Adrenal gland (tissue), 12 donors: ENCODE data around the gene PLEKHD1. TPM values are rescaled to one million over a fixed set of nuclear protein-coding genes. Genes with fewer than 3 reads are reported as not detected.

ENCODE experiments used
- DNase-seq, 7 donors: peaks; one replicate each; pipeline ENCODE4 v3.0.0-alpha.2; 2019 to 2020
- H3K27ac ChIP-seq, 5 donors: fragments of 200-600 bp; sonication (generic) in 4 of 5; 1 replicate in 3 of 5; 2 replicates in 2 of 5; pipeline versions ENCODE4 v1.5.1 to v1.8.0; 2016 to 2020; ENCODE audit warnings: mild to moderate bottlenecking in 1 of 5
- H3K27me3 ChIP-seq: fragments of 200-600 bp; 2 replicates; pipeline ENCODE4 v1.8.0; 2021
- H3K36me3 ChIP-seq, 2 donors: fragments of 200-600 bp; replicated peaks in 1 of 2; 1 replicate in 1 of 2; 2 replicates in 1 of 2; pipeline versions ENCODE4 v1.5.1 to v1.8.0; 2018 to 2022
- H3K4me1 ChIP-seq, 2 donors: fragments of 200-600 bp; replicated peaks in 1 of 2; 1 replicate in 1 of 2; 2 replicates in 1 of 2; pipeline versions ENCODE4 v1.5.1 to v1.8.0; 2018 to 2021
- H3K4me3 ChIP-seq, 4 donors: fragments of 200-600 bp; sonication (generic) in 3 of 4; one replicate each; pipeline ENCODE4 v1.5.1; 2016 to 2018
- H3K9me3 ChIP-seq, 3 donors: fragments of 200-600 bp; sonication (generic) in 1 of 3; replicated peaks in 1 of 3; 1 replicate in 2 of 3; 2 replicates in 1 of 3; pipeline versions ENCODE4 v1.5.1 to v1.8.0; 2016 to 2021
- CTCF ChIP-seq, 6 experiments: fragments of 450-650 bp in 4 of 6; fragments of 200-600 bp in 2 of 6; sonication (generic) in 1 of 6; IDR thresholded peaks; 1 replicate in 5 of 6; 2 replicates in 1 of 6; pipeline versions ENCODE4 v1.5.1 to v1.8.0; 2016 to 2021; ENCODE audit warnings: antibody characterized with exemption in 6 of 6, mild to moderate bottlenecking in 2 of 6, moderate library complexity in 1 of 6
- POLR2A ChIP-seq, 2 donors: fragments of 450-650 bp; IDR thresholded peaks; one replicate each; pipeline ENCODE4 v1.6.1; 2017; ENCODE audit warnings: antibody characterized with exemption in 2 of 2, mild to moderate bottlenecking in 2 of 2, moderate library complexity in 1 of 2
- WGBS, 4 donors: extraction: QIAGEN DNeasy Blood & Tissue Kit in 2 of 4; methylation state at CpG; one replicate each; pipeline versions ENCODE4 v1.1.5 to v1.1.7; 2013 to 2017; 5-methylcytosine and 5-hydroxymethylcytosine counted together
- intact Hi-C, 2 donors: fragments of 100-400 bp; cut with DNase I; formaldehyde crosslinking; loops; one replicate each; pipeline versions ENCODE4 v1.14.1 to v1.15.0; 2022 to 2023
- polyA plus RNA-seq, 3 donors: library from polyadenylated mRNA; stranded (reverse); fragments of 200-250 nt in 2 of 3; fragments of 350-450 nt in 1 of 3; fragmentation: Illumina TruSeq in 1 of 3; extraction: RNeasy Lipid Tissue Mini Kit (QIAGEN cat#74804) in 1 of 3; gene quantifications; one replicate each; pipeline ENCODE4 v1.2.3, GENCODE V29; 2013 to 2014
- total RNA-seq, 9 donors: library from RNA; depleted of rRNA in 4 of 9; stranded (reverse); fragments of >200 nt in 4 of 9; fragments of 120-200 nt in 1 of 9; fragmentation: NEBNext Ultra II Directional in 1 of 9; extraction: Animal tissue kit (Norgen Biotek cat#: 25700) in 1 of 9; gene quantifications; one replicate each; pipeline versions ENCODE4 v1.1.0 to v1.2.4, GENCODE V29; 2013 to 2023
- donor health status: healthy with polysubstance abuse.
- donor health status: Bipolar disorder and iron deficiency.
- donor health status: DM: yes; HTN: yes; CAD: no.
- donor health status: DM: no; HTN: no; CAD: no.
- donor health status: DM: no; HTN: no; CAD: no.
- donor health status: DM: yes; HTN: yes; CAD: no.

Gene PLEKHD1
- total and polyA plus RNA-seq, 12 donors, result 0.04 to 0.25 (median 0.14) TPM; not detected in 3

- H3K9me3 ChIP-seq, result no peaks in the 10 kb centered on the region
- intact Hi-C loops, result no loop called here
- no peak overlapping the region for H3K4me3 ChIP-seq
- H3K27ac ChIP-seq, result no peak overlapping the region
- peaks cover 13% of the 10 kb centered on the region for H3K27me3 ChIP-seq
- H3K4me1 ChIP-seq, result no peaks in the 10 kb centered on the region
- no peaks in the 10 kb centered on the region for H3K36me3 ChIP-seq
- TF ChIP-seq CTCF (IDR thresholded peaks at IDR 0.05) (no peak), POLR2A (IDR thresholded peaks at IDR 0.05) (no peak)
- DNase-seq, result no peak
- 85 to 89% (median 87%) methylated on average over 7 of the region's 7 CpGs for WGBS, 4 donors
These were observed 5.8 kb downstream of the PLEKHD1 start for GRCh38 chr14:69490219-69490918.

GRCh38 chr14:69491193-69491592 is 6.7 kb downstream of the PLEKHD1 start:
- no peak overlapping the region for H3K4me3 ChIP-seq
- intact Hi-C loops, result no loop called here
- 85 to 93% (median 88%) methylated on average over 3 of the region's 3 CpGs for WGBS, 4 donors
- no peak for DNase-seq
- H3K36me3 ChIP-seq, result no peaks in the 10 kb centered on the region
- H3K9me3 ChIP-seq, result no peaks in the 10 kb centered on the region
- no peaks in the 10 kb centered on the region for H3K4me1 ChIP-seq
- H3K27me3 ChIP-seq, result peaks cover 6% of the 10 kb centered on the region
- TF ChIP-seq CTCF (IDR thresholded peaks at IDR 0.05) (no peak), POLR2A (IDR thresholded peaks at IDR 0.05) (no peak)
- H3K27ac ChIP-seq, result no peak overlapping the region

- no peaks in the 10 kb centered on the region for H3K4me1 ChIP-seq
- H3K4me3 ChIP-seq, result no peak overlapping the region
- intact Hi-C loops, result no loop called here
- no peaks in the 10 kb centered on the region for H3K9me3 ChIP-seq
- WGBS, 4 donors, result 72 to 84% (median 78%) methylated on average over 4 of the region's 4 CpGs
- no peaks in the 10 kb centered on the region for H3K27me3 ChIP-seq
- no peak overlapping the region for H3K27ac ChIP-seq
- TF ChIP-seq CTCF (IDR thresholded peaks at IDR 0.05) (no peak), POLR2A (IDR thresholded peaks at IDR 0.05) (no peak)
- no peaks in the 10 kb centered on the region for H3K36me3 ChIP-seq
- DNase-seq, result no peak
These were observed 8.5 kb downstream of the PLEKHD1 start for GRCh38 chr14:69493038-69493437.

- H3K27ac ChIP-seq, result no peak overlapping the region
- intact Hi-C loops, result no loop called here
- no peak for DNase-seq
- H3K9me3 ChIP-seq, result no peaks in the 10 kb centered on the region
- no peak for TF ChIP-seq POLR2A (IDR thresholded peaks at IDR 0.05)
- TF ChIP-seq CTCF (IDR thresholded peaks at IDR 0.05), result no peak
- no peaks in the 10 kb centered on the region for H3K27me3 ChIP-seq
- H3K4me1 ChIP-seq, result no peaks in the 10 kb centered on the region
- no peak overlapping the region for H3K4me3 ChIP-seq
- 59 to 70% (median 62%) methylated on average over 3 of the region's 3 CpGs for WGBS, 4 donors
- no peaks in the 10 kb centered on the region for H3K36me3 ChIP-seq
These were observed 9.3 kb downstream of the PLEKHD1 start for GRCh38 chr14:69493791-69494190.
